Mesothelial cell of epicardium (in vitro differentiated cells): Measurements from ENCODE around the gene TIMM13. TPM values are rescaled to one million over a fixed set of nuclear protein-coding genes. Genes with fewer than 3 reads are reported as not detected.

ENCODE experiments used
- DNase-seq, 2 experiments: peaks; one replicate each; pipeline ENCODE4 v3.0.0; 2021; ENCODE audit warnings: low spot score in 2 of 2; ENCODE audit not compliant: unreplicated experiment in 2 of 2
- H3K27ac Mint-ChIP-seq: 2 replicates; pipeline ENCODE4 v1.8.0; 2021; ENCODE audit warnings: mixed read lengths
- H3K27me3 Mint-ChIP-seq: 2 replicates; pipeline ENCODE4 v1.8.0; 2021; ENCODE audit warnings: low read depth, mixed read lengths
- H3K36me3 Mint-ChIP-seq: 2 replicates; pipeline ENCODE4 v1.8.0; 2021; ENCODE audit warnings: mixed read lengths
- H3K4me1 Mint-ChIP-seq: 2 replicates; pipeline ENCODE4 v1.8.0; 2021; ENCODE audit warnings: mixed read lengths
- H3K4me3 Mint-ChIP-seq: 2 replicates; pipeline ENCODE4 v1.8.0; 2021; ENCODE audit warnings: mild to moderate bottlenecking, moderate library complexity, mixed read lengths
- H3K9me3 Mint-ChIP-seq: 2 replicates; pipeline ENCODE4 v1.8.0; 2021; ENCODE audit warnings: mixed read lengths
- CTCF ChIP-seq: fragments of 200-600 bp; sonication (generic); IDR thresholded peaks from one replicate; pipeline ENCODE4 v1.5.0; 2021; ENCODE audit warnings: antibody characterized with exemption; ENCODE audit not compliant: unreplicated experiment
- total RNA-seq: library from RNA; stranded (reverse); gene quantifications from 3 replicates; pipeline ENCODE4 v1.2.1, GENCODE V29; 2021

Gene TIMM13
- total RNA-seq, 1 donor from 2014 or later: 102 TPM

DNA sequence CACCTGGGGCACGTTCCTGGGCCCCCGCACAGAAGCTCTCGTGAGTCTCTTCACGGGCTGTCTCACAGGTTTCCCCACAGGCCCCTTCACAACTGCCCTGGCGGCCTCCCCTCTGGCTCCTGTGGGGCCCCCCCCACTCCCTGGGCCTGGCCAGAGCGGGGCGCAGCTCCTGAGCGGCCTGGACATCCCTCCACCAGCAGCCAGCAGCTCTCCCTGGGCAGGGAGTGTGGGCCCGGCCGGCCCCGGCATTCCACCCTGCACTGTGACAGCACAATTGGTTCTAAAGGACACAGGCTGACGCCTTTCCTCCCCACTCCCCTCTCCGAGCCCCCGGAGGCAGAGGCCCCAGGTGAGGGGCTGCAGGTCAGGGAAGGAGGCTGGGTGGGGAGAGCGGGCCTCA is 9.5 kb upstream of the TIMM13 start:
- H3K9me3 Mint-ChIP-seq: no peaks in the 10 kb centered on the region
- H3K27ac Mint-ChIP-seq: no peak overlapping the region
- H3K4me1 Mint-ChIP-seq: no peaks in the 10 kb centered on the region
- DNase-seq: no peak
- H3K4me3 Mint-ChIP-seq: no peak overlapping the region
- H3K27me3 Mint-ChIP-seq: no peaks in the 10 kb centered on the region
- TF ChIP-seq CTCF: no peak
- H3K36me3 Mint-ChIP-seq: peaks cover 15% of the 10 kb centered on the region

GRCh38 chr19:2436384-2436783 is 9.0 kb upstream of the TIMM13 start:
- DNase-seq: no peak
- Mint-ChIP-seq H3K9me3 (no peaks in the 10 kb centered on the region), H3K27me3 (no peaks in the 10 kb centered on the region), H3K4me1 (no peaks in the 10 kb centered on the region), H3K4me3 (no peak overlapping the region), H3K36me3 (peaks cover 15% of the 10 kb centered on the region), H3K27ac (no peak overlapping the region)
- TF ChIP-seq CTCF: no peak

DNA sequence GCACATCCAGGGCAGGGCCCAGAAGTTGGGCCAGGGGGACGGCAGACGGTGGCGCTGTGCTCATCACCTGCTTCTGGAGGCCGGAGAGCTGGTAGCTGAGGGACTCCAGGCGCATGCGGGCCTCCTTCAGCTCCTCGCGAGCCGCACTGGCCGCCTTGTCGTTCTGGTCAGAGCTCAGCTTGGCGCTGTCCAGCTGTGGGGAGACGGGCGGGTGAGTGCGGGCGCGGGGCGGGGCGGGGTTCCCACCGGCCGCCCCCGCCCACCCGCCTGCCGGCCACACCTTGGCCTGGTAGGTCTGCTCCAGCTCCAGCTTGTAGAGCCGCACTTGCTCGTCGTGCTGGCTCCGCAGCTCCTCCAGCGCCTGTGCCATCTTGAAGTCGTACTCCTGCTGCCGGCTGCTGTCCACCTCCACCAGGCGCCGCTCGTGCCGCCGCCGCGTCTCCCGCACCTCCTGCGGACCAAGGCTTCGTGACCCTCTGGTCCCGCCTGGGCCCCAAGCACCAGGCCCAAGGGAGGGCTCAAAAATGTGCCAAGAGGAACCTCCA is 7.4 kb upstream of the TIMM13 start:
- Mint-ChIP-seq H3K9me3 (no peaks in the 10 kb centered on the region), H3K27ac (no peak overlapping the region), H3K4me3 (no peak overlapping the region), H3K27me3 (no peaks in the 10 kb centered on the region), H3K4me1 (no peaks in the 10 kb centered on the region), H3K36me3 (peaks cover 8% of the 10 kb centered on the region)
- TF ChIP-seq CTCF: no peak
- DNase-seq: no peak

GRCh38 chr19:2434267-2434666 is 6.9 kb upstream of the TIMM13 start:
- Mint-ChIP-seq H3K36me3 (peaks cover 8% of the 10 kb centered on the region), H3K4me3 (no peak overlapping the region), H3K27me3 (no peaks in the 10 kb centered on the region), H3K27ac (no peak overlapping the region), H3K9me3 (no peaks in the 10 kb centered on the region), H3K4me1 (no peaks in the 10 kb centered on the region)
- no peak for TF ChIP-seq CTCF
- no peak for DNase-seq

GRCh38 chr19:2433854-2434253 is 6.5 kb upstream of the TIMM13 start:
- Mint-ChIP-seq H3K27me3 (no peaks in the 10 kb centered on the region), H3K4me1 (no peaks in the 10 kb centered on the region), H3K27ac (no peak overlapping the region), H3K4me3 (no peak overlapping the region), H3K9me3 (no peaks in the 10 kb centered on the region), H3K36me3 (peaks cover 8% of the 10 kb centered on the region)
- DNase-seq: no peak
- TF ChIP-seq CTCF: no peak

DNA sequence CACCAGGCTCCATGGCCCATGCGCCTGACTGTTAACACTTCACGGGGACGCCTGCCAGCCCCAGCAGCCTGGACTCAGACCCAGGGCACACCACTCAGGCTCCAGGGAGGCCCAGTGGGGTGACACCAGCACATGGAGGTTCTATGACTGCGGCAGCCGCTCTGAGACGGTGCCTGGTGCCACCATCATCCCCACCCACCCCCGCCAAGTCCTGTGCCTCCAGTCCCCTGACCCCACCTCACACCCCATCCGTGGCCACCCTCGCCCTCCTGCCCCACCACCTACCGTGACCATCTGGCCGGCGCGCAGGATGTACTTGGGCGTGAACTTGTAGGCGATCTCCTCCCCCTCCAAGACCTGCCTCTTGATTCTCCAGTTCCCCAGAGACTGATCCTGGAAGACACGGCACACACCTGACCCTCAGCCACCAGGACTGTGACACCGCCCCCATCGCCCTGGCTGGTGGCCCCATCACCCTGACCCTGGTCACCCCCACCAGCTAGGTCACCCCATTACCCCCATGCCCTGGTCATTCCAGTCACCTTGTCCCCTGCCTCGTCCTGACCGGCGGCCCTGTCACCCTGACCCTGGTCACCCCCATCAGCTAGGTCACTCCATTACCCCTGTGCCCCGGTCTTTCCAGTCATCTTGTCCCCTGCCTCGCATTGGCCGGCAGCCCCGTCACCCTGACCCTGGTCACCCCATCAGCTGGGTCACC is 4.9 kb upstream of the TIMM13 start:
- Mint-ChIP-seq H3K27me3 (no peaks in the 10 kb centered on the region), H3K27ac (no peak overlapping the region), H3K36me3 (peaks cover 8% of the 10 kb centered on the region), H3K4me3 (no peak overlapping the region), H3K9me3 (no peaks in the 10 kb centered on the region), H3K4me1 (peaks cover 3% of the 10 kb centered on the region)
- TF ChIP-seq CTCF: no peak
- DNase-seq: no peak
